Inflammatory macrophage treated with lipopolysaccharide for 4 hours (primary cell): Measurements from ENCODE around the gene BRPF1.

Experiments used
- DNase-seq: peaks from one replicate; pipeline ENCODE4 v3.0.0-alpha.2; 2020

The BRPF1 gene

DNA sequence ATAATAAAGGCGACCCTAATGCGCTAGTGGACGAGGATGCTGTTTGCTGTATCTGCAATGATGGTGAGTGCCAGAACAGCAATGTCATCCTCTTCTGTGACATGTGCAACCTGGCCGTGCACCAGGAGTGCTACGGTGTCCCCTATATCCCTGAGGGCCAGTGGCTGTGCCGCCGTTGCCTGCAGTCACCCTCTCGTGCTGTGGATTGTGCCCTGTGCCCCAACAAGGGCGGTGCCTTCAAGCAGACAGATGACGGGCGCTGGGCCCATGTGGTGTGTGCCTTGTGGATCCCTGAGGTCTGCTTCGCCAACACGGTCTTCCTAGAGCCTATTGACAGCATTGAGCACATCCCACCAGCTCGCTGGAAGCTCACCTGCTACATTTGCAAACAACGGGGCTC, 7.6 kb downstream of the BRPF1 start:
- DNase-seq = no peak

GRCh38 chr3:9742560-9742959, 11.0 kb downstream of the BRPF1 start:
- no peak for DNase-seq

DNA sequence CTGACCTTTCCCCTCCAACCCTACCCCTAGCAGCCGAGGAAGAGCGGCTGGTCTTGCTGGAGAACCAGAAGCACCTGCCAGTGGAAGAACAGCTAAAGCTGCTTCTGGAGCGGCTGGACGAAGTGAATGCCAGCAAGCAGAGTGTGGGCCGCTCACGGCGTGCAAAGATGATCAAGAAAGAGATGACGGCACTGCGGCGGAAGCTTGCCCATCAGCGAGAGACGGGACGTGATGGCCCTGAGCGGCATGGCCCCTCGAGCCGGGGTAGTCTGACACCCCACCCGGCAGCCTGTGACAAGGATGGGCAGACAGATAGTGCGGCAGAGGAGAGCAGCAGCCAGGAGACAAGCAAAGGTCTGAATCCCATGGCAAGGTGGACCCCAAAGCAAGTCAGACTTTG, 12.0 kb downstream of the BRPF1 start:
- no peak for DNase-seq

GRCh38 chr3:9744162-9744561, 12.6 kb downstream of the BRPF1 start:
- no peak for DNase-seq

GRCh38 chr3:9745521-9745920, 14.0 kb downstream of the BRPF1 start:
- no peak for DNase-seq

DNA sequence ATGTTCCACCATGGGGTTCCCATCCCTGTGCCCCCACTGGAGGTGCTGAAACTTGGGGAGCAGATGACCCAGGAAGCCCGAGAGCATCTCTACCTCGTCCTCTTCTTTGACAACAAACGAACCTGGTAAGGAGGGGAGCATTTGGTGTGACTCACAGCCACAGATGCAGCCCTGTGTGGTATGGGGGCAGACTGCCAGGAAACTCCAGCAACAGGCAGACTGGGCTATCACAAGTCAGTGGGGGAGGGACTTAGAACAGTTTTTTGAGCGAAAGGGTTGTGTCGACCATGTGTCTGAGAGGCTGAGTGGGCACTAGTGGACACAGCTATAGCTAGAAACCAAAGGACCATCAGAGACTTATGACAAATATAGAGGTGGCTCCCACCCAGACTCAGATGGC, 14.8 kb downstream of the BRPF1 start:
- no peak for DNase-seq

DNA sequence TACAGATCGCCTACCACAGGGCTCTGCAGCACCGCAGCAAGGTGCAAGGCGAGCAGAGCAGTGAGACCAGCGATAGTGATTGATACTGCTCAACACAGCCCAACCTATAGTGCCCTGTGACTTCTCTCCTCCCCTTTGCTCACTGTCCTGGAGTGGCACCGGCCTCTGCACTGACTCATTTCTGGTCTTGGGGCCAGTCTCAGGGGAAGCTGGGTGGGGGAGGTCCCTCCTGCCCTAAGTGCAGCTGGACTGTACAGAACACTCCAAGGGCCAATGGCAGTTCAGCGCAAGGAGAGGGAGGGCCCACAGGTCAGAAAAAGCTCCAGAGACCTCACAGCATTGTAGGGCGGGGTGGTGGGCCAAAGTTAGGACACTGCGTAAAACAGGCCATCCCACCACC, 15.7 kb downstream of the BRPF1 start:
- peak; percentile 36 for DNase-seq

- no peak for DNase-seq
Observed at GRCh38 chr3:9748031-9748430, 16.5 kb downstream of the BRPF1 start.

GRCh38 chr3:9749296-9749644, 17.7 kb downstream of the BRPF1 start:
- no peak for DNase-seq

DNA sequence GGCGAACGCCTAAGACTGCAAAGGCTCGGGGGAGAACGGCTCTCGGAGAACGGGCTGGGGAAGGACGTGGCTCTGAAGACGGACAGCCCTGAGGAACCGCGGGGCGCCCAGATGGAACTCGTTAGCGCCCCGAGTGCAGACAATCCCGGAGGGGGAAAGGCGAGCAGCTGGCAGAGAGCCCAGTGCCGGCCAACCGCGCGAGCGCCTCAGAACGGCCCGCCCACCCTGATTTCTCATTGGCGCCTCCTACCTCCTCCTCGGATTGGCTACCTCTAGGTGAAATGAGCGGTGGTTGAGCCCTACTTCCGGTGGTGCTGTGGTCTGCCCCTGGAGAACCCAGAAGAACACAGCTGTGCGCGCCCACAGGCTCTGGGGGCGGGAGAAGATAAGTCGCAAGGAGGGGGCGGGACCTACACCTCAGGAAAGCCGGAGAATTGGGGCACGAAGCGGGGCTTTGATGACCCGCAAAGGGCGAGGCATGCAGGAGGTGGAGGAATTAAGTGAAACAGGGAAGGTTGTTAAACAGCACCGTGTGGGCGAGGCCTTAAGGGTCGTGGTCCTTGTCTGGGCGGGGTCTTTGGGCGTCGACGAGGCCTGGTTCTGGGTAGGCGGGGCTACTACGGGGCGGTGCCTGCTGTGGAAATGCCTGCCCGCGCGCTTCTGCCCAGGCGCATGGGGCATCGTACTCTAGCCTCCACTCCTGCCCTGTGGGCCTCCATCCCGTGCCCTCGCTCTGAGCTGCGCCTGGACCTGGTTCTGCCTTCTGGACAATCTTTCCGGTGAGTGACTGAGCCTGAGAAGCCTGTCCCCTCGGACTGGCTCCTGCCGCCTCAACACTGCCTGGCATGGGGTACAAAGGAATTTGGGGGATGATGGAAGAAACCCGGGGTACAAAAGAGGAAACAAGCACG, 18.4 kb downstream of the BRPF1 start, which contains the start of gene OGG1:
OGG1 (plus strand) TSS at position 308 of the 911 bp plus-strand sequence; CDS start at position 643, 335 bp downstream.
- DNase-seq = peak; percentile 98

DNA sequence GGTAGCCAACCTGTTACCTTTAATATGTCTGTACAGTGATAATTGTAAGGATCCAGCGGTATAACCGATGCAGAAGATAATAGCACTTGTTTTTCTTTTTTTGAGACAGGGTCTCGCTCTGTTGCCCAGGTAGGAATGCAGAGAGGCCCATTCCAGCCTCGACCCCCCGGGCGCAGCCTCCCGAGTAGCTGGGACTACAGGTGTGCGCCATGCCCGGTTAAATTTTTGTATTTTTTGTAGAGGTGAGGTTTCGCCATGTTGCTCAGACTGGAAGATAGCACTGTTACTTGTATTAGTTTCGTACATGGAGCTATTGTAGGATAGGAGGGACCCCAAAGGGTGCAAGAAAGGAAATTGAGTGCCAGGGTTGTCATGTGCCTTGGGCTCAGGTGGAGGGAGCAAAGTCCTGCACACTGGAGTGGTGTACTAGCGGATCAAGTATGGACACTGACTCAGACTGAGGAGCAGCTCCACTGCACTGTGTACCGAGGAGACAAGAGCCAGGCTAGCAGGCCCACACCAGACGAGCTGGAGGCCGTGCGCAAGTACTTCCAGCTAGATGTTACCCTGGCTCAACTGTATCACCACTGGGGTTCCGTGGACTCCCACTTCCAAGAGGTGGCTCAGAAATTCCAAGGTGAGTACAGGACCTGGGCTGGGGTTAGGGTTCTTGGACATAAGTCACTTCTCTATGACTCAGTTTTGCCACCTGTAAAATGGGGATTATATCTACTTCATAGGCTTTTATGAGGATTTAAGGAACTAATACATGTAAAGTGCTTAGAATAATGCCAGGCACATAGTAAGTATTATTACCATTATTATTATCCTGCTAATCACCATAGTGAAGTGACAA, 19.2 kb downstream of the BRPF1 start:
- DNase-seq = no peak

GRCh38 chr3:9754678-9755077, 23.1 kb downstream of the BRPF1 start:
- no peak for DNase-seq

DNA sequence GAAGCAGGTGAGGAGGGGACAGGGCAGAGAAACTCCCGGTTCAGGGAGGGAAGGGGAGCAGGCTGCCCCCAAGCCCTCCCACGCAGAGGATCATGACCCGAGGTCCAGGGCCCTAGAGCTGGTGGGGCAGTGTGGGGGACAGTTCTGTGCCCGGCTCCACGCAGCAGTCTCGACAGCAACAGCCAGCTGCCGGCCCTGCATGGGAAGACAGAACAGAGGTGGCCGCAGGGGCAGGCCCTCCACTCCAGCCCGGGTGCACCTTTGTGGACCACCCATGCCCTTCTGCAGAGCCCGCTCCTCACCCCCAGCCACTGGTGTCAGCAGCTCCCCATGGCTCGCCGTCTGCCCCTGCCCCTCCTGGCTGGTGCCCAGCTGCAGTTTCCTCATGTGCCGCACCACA, 25.9 kb downstream of the BRPF1 start:
- no peak for DNase-seq

DNA sequence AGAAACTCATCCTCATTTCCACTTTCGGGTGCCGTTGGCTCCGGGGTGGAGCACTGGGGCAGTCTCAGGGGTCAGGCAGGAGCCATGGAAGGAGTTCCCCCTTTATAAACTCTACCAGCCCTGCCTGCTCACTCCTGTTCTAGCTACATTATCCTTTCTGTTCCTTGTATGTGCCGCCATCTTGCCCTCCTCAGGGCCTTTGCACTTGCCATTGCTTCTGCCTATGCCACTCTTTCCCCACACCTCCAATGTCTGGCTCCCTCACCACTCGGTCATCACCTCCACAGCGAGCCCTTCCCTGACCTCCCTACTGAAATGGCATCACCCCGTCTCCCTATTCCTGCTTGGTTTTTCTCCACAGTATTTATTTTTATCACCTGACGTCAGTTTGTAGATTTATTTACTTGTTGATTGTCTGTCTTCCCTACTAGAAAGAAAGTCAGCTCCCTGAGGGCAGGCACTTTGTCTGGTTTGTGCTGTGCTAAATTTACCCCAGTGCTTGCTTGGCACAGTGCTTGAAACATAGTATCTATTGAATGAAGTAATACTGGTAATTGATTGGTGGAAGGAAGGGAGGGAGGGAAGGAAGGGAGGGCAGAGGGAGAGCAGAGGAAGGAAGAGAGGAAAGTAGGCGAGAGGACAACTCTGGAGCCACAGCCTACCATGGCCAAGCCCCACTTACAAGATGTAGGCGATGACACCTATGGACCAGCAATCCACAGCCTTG, 29.4 kb downstream of the BRPF1 start:
- no peak for DNase-seq

GRCh38 chr3:9761919-9762318, 30.4 kb downstream of the BRPF1 start:
- no peak for DNase-seq

GRCh38 chr3:9762871-9763270, 31.3 kb downstream of the BRPF1 start:
- DNase-seq = no peak

DNA sequence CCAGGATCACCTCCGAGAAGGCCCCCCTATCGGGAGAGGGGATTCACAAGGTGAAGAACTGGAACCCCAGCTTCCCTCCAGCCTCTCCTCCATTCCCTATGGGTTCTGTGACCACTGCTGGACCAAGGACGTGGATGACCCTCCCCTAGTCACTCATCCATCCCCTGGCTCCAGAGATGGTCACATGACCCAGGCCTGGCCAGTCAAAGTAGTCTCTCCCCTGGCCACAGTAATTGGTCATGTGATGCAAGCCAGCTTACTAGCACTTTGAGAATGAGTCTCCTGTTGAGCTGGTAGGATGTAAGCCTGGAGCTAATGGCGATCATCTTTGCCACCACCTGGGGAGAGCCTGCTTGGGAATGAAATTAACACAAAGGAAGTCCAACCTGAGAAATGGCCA, 34.3 kb downstream of the BRPF1 start:
- DNase-seq = no peak

DNA sequence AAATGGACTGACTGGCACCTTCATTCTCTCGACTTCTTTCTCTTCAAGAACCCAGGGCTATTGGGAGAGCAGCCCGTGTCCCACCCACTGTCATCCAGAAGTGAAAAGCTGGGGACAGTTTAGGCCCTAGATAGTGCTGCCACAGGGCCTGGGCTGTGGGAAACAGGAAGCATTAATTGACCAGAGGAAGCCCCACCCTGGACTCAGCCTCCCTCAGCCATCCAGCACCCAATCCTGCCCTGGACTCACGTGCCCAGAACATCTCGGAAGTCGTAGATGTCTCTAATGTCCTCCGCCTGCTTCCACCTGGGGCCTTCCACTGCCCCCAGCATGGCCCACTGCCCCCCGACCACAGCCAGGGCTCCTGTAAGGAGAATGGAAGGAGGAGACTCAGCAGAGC, 35.9 kb downstream of the BRPF1 start:
- DNase-seq = peak; percentile 58

DNA sequence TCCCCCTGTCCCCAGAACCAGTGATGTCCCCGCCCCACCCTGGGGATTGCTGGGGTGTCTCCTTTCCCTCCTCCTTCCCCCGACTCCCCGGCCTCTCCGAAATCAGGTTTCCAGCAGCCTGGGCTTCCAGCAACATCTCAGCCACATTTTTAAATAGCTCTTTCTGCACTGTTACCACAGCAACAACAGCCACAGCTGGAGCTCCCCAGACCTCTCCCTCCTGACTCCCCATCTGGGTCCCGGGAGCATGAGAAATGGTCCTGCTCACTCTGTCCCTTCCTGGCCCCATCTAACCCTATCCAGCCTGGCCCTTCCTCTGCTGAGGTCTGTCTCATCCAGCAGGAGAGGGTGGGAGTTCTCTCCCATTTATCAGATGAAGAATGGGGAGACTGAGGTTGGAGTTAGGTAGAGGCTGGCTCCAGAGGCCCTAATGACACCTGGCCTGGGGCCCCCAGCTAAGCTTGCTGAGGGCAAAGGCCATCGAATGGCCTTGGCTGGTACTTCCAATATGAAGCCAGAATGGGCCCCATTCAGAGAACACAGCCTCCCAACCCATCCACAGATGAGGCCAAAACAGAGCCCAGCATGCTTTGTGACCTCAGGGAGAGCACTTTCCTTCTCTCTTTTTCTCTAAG, 36.7 kb downstream of the BRPF1 start:
- no peak for DNase-seq

DNA sequence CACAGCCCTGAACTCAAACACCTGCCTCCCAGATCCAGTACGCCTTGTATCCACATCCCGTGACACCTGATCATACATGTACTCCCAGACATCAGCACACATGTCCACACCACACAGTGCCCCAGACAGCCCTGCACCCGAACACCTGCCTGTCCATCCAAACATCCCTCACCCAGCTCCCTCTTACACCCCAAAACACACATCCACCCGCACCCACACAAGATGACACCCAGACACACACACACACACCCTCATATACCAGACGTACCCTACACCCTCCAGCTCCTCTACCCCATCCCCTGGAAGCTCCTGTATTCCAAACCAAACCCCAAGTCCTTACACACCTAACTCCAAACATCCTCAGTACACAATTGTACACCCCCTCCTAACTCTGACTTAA, 37.5 kb downstream of the BRPF1 start:
- no peak for DNase-seq

DNA sequence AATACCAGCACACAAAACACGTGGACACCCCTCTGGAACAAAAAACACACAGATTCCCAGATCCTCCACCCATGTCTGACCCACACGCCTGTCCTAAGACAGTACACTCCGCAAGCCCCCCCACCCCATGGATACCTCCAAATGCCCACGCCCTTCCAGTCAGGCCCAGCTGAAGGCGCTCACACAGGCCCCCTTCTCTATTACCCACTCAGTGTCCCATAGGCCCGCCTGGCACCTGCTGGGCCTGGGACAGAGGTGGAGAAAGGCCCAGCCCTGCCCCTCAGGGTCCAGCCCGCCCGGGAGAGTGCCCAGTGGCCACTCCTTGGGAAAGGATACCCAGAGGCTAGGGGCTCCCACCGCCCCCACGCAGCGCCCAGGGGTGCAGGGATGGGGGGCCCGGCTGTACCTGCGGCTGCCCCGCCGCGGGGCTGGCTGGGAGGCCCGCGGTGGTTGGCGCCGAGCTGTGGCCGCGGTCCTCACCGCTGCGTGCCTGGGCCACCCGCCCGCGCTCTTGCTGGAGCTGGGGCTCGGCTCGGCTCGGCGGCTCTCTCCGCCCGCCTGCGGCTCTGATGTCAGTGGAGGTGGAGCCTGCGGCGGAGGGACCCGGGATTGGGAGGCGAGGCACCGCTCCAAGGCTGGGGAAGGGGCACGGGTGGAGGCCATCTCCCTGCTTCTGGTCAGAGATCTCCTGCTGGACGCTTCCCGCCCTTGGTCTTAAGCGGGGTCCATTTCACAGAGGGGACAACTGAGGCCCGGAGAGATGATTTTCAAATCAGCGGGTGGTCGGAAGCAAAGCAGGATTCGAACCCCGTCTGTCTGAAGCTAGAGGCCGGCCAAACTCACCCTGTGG, 38.1 kb downstream of the BRPF1 start, which contains the start of gene CAMK1:
CAMK1 (minus strand) TSS at position 522 of the 850 bp plus-strand sequence. CDS start 2,198 bp downstream, outside the sequence.
- DNase-seq = peak; percentile 78
